ENCODE data around the gene HAT1.

Gene HAT1

DNA sequence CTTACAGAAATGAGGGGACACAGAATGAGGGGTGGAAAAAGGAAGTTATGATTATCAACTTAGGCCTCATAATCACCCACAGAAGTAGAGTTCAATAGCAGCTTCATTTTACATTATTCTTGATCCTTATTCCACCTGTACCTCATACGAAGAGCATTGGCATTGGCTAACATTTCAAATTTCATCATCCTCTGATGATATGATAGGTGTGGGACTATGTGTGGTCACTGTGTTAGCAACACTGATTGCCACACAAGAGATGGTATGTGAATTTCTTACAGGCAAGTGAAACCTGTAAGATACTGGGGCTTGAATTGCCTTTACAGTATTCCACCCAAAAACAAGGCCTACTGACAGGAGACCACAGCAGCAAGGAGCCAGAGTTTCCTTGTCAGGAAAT, 14.0 kb upstream of the HAT1 start:
- no peak overlapping the region for H3K4me3 ChIP-seq (ENCODE audit: low read length, poor library complexity, severe bottlenecking)
- no peak overlapping the region for H2AFZ ChIP-seq (ENCODE audit: low read length)
- no peak overlapping the region for H3K4me2 ChIP-seq (ENCODE audit: low read depth, low read length, poor library complexity, severe bottlenecking)
- H3K9me2 ChIP-seq (replicated peaks; ENCODE audit: low read depth, low read length), result no peaks in the 10 kb centered on the region
- H3K9me3 ChIP-seq (ENCODE audit: insufficient read depth, low read depth, low read length), result no peaks in the 10 kb centered on the region
- H3F3A ChIP-seq (ENCODE audit: low read depth), result no peaks in the 10 kb centered on the region
- no peak overlapping the region for H3K9ac ChIP-seq (ENCODE audit: low read depth, low read length, poor library complexity, severe bottlenecking)
- no peaks in the 10 kb centered on the region for H3K79me2 ChIP-seq (ENCODE audit: insufficient read depth, low read length)
- H4K20me1 ChIP-seq (ENCODE audit: insufficient read depth, low read length, poor library complexity, severe bottlenecking), result no peaks in the 10 kb centered on the region
- H3K4me1 ChIP-seq (ENCODE audit: insufficient read depth, low read length, poor library complexity, severe bottlenecking), result no peaks in the 10 kb centered on the region
- H3K36me3 ChIP-seq (ENCODE audit: insufficient read depth, low read length), result no peaks in the 10 kb centered on the region
- H3K27me3 ChIP-seq (ENCODE audit: insufficient read depth, low read length, poor library complexity, severe bottlenecking), result no peaks in the 10 kb centered on the region
- TF ChIP-seq, protein P1, sequence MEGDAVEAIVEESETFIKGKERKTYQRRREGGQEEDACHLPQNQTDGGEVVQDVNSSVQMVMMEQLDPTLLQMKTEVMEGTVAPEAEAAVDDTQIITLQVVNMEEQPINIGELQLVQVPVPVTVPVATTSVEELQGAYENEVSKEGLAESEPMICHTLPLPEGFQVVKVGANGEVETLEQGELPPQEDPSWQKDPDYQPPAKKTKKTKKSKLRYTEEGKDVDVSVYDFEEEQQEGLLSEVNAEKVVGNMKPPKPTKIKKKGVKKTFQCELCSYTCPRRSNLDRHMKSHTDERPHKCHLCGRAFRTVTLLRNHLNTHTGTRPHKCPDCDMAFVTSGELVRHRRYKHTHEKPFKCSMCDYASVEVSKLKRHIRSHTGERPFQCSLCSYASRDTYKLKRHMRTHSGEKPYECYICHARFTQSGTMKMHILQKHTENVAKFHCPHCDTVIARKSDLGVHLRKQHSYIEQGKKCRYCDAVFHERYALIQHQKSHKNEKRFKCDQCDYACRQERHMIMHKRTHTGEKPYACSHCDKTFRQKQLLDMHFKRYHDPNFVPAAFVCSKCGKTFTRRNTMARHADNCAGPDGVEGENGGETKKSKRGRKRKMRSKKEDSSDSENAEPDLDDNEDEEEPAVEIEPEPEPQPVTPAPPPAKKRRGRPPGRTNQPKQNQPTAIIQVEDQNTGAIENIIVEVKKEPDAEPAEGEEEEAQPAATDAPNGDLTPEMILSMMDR (conservative IDR thresholded peaks at IDR 0.05; ENCODE audit: low read length), result no peak
- no peak for TF ChIP-seq EZH2phosphoT487 (IDR thresholded peaks at IDR 0.05; ENCODE audit: borderline replicate concordance)

DNA sequence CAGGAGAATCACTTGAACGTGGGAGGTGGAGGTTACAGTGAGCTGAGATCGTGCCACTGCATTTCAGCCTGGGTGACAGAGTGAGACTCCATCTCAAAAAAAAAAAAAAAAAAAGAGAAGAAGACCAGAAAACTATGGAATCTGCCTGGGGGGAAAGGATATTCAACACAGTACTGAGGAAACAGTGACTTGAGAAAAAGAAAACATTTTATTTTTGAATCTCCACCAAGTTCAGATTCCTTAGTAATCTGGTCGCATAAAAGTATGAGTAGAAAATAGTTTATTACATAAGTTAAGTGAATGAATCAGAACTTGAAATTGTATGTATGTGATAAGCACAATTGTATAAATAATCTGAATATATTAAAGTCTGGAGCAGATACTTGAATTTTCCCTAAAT, 13.0 kb upstream of the HAT1 start:
- no peak for TF ChIP-seq EZH2phosphoT487 (IDR thresholded peaks at IDR 0.05; ENCODE audit: borderline replicate concordance)
- TF ChIP-seq, protein P1 (conservative IDR thresholded peaks at IDR 0.05; ENCODE audit: low read length), result no peak
- no peaks in the 10 kb centered on the region for H3K9me2 ChIP-seq (replicated peaks; ENCODE audit: low read depth, low read length)
- H3K4me3 ChIP-seq (ENCODE audit: low read length, poor library complexity, severe bottlenecking), result no peak overlapping the region

DNA sequence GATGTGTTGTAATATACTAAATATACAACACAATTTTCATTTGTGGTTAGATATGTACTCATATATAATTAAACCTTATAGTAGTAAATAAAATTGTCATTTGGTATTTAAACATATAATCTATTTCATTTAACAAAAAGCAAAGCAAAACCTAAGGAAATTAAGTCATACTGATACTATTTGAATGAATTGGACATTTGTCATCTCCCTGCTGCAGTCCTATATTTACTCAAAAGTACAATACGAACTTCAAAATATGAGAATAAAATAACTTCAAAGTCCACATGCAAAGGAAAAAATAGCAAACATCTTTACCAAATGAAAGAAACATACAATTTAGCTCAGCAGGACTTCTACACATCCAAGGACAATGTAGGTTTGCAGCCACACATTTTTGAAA, 11.8 kb upstream of the HAT1 start:
- no peak overlapping the region for H3K4me2 ChIP-seq (ENCODE audit: low read depth, low read length, poor library complexity, severe bottlenecking)
- no peaks in the 10 kb centered on the region for H3K9me3 ChIP-seq (ENCODE audit: insufficient read depth, low read depth, low read length)
- TF ChIP-seq EZH2phosphoT487 (IDR thresholded peaks at IDR 0.05; ENCODE audit: borderline replicate concordance), result no peak
- TF ChIP-seq, protein P1 (conservative IDR thresholded peaks at IDR 0.05; ENCODE audit: low read length), result no peak
- H3K4me1 ChIP-seq (ENCODE audit: insufficient read depth, low read length, poor library complexity, severe bottlenecking), result no peaks in the 10 kb centered on the region
- H3K27me3 ChIP-seq (ENCODE audit: insufficient read depth, low read length, poor library complexity, severe bottlenecking), result no peaks in the 10 kb centered on the region
- no peak overlapping the region for H3K9ac ChIP-seq (ENCODE audit: low read depth, low read length, poor library complexity, severe bottlenecking)
- no peak overlapping the region for H3K4me3 ChIP-seq (ENCODE audit: low read length, poor library complexity, severe bottlenecking)
- H3K36me3 ChIP-seq (ENCODE audit: insufficient read depth, low read length), result no peaks in the 10 kb centered on the region
- no peaks in the 10 kb centered on the region for H3K9me2 ChIP-seq (replicated peaks; ENCODE audit: low read depth, low read length)
- no peaks in the 10 kb centered on the region for H4K20me1 ChIP-seq (ENCODE audit: insufficient read depth, low read length, poor library complexity, severe bottlenecking)
- H2AFZ ChIP-seq (ENCODE audit: low read length), result no peak overlapping the region
- no peaks in the 10 kb centered on the region for H3F3A ChIP-seq (ENCODE audit: low read depth)
- no peaks in the 10 kb centered on the region for H3K79me2 ChIP-seq (ENCODE audit: insufficient read depth, low read length)

More for the DNA sequence above, 13.0 kb upstream of the HAT1 start:
- H3K27me3 ChIP-seq (ENCODE audit: insufficient read depth, low read length, poor library complexity, severe bottlenecking), result no peaks in the 10 kb centered on the region
- no peaks in the 10 kb centered on the region for H3K4me1 ChIP-seq (ENCODE audit: insufficient read depth, low read length, poor library complexity, severe bottlenecking)
- no peak overlapping the region for H2AFZ ChIP-seq (ENCODE audit: low read length)
- H3K9ac ChIP-seq (ENCODE audit: low read depth, low read length, poor library complexity, severe bottlenecking), result no peak overlapping the region
- H3K79me2 ChIP-seq (ENCODE audit: insufficient read depth, low read length), result no peaks in the 10 kb centered on the region
- H4K20me1 ChIP-seq (ENCODE audit: insufficient read depth, low read length, poor library complexity, severe bottlenecking), result no peaks in the 10 kb centered on the region
- no peaks in the 10 kb centered on the region for H3K9me3 ChIP-seq (ENCODE audit: insufficient read depth, low read depth, low read length)
- no peak overlapping the region for H3K4me2 ChIP-seq (ENCODE audit: low read depth, low read length, poor library complexity, severe bottlenecking)
- no peaks in the 10 kb centered on the region for H3F3A ChIP-seq (ENCODE audit: low read depth)
- H3K36me3 ChIP-seq (ENCODE audit: insufficient read depth, low read length), result no peaks in the 10 kb centered on the region

Measured in Loucy (cell line).